GM21737 (cell line): Measurements from ENCODE around the gene CLIC5.

ENCODE experiments used
- ATAC-seq: cut with Tn5 transposase; IDR thresholded peaks from one replicate; pipeline ENCODE4 v1.9.1; 2021; ENCODE audit warnings: mild to moderate bottlenecking, moderate library complexity; ENCODE audit not compliant: unreplicated experiment

Gene CLIC5

DNA sequence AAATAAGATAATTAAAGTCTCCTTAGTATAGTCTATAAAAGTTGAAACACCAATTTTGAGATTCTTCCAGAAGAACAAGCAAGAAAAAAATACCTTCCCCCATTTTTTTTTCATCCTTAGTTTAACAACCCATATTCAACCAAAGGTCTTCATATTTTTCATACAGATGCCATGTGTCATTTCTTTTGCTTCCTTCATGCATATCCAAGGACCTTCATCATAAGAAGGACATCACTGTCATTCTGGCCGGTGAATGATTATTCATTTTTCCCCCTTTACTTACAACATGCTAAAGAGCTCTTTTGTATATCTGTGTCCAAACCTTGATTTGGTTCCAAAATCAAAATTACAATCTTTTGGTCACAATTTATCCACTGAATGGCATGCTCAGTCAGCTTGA is 21.3 kb upstream of the CLIC5 start:
- no peak for ATAC-seq

GRCh38 chr6:46035242-46035641 is 19.6 kb upstream of the CLIC5 start:
- ATAC-seq: no peak

DNA sequence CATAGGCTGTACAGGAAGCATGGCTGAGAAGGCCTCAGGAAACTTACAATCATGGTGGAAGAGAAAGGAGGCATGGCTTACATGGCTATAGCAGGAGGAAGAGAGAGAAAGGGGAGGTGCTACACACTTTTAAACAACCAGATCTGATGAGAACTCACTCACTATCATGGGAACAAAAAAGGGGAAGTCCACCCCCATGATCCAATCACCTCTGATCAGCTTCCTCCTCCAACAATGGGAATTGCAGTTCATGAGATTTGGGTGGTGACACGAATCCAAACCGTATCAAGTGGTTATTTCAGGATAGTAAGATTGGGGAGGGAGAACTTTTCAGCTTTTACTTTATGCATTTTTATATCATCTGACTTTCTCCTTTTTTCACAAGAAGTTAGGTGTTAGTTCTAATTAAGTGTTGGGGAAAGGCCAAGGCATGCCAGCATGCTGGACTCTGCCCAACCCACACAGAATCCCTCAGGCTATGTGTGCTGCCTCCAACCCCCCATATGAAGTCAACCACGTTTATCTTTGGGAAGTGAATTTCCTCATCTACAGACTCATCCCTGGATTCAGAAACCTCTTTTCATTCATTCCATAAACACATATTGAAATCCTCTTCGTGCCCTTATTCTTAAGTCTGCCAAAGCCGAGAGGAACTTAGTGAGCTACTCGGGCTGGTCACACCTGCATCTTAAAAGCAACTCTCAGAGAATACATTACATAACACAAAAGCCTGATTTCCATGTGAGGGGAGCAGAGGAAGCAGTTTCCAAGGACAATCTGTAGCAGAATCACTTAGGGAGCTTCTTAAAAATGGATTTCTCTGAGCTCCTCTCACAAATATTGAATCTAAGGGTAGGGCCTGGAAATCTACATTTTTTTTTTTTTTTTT is 16.7 kb upstream of the CLIC5 start:
- no peak for ATAC-seq

- ATAC-seq: no peak
These were observed 13.9 kb upstream of the CLIC5 start for GRCh38 chr6:46029602-46030001.

DNA sequence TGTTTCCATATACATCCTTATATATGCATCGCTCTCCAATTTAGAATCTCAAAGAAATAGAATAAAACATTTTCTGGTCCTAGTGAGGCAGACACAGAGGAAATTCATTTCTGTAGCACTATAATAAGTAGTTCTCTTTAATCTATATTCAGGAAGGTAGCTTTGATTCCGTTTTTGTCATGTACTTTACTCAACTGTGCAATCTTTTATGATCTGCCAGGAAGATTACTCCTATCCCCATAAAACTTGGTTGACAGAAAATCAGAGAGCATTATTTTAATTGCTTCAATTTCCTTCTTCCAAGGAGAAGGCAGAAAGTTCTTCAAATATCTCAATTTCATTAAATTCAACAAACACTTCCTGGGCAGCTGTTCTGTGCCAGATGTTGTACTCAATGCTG is 10.6 kb upstream of the CLIC5 start:
- no peak for ATAC-seq

DNA sequence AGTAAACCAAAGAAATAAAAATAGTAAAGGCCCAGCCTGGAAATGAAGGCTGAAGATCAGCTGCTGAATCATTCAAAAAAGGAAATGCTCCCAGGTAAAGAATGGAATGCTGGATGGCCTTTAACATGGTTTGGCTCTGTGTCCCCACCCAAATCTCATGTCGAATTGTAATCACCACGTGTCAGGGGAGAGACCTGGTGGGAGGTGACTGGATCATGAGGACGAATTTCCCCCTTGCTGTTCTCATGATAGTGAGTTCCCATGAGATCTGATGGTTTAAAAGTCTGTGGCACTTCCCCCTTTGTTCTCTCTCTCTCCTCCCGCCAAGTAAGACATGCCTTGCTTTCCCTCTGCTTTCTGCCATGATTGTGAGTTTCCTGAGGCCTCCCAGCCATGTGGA is 9.9 kb upstream of the CLIC5 start:
- no peak for ATAC-seq

GRCh38 chr6:46024124-46024769 is 8.6 kb upstream of the CLIC5 start:
- no peak for ATAC-seq

DNA sequence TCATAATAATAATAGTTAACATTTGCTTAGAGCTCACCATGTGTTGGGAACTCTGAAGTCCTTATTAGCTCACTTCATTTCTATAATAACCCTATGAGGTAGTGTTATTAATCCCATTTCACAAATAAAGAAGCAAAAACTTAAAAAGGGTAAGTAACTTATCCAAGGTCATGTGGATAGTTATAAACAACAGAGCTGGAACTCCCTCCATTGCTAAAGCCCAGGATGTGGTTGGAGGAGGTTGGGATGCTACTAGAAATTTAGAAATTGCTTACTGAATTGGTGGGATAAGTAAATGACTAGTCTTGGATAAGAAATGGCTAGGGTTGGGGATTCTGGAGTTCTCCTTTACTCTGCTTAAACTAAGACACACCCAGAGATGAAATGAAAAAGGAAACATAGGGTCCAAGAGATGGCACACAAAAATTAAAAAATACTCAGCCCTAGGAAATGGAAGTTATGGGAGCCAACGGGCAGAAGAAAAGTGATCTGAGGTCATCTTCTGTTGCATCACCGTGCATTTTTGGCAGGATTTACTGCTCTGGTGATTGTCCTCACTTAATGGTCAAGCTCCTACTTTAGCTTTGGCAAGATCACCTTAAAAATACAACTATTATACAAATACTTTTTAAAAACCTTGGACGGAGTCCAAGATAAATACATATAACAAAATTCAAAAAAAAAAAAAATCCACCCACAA is 7.7 kb upstream of the CLIC5 start:
- no peak for ATAC-seq

GRCh38 chr6:46022106-46022948 is 6.7 kb upstream of the CLIC5 start:
- ATAC-seq: no peak

DNA sequence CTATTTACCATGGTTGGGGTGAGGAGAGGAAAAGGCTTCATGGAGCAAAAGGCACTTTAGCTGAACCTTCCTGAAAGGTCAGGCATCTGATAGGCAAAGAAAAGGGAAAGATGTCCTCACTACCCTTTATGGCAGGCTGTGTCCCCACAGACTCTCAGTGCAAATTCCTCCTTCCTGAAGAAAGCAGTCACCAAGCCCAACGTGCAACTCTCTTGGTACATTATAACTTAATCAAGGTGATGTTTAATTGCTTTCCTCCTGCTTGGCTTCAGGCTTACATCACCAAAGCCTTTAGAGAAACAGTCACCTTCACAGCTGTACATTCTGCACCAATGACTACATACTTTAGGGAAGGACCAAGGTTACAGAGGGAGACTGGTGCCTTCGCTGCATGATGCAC is 2.1 kb upstream of the CLIC5 start:
- ATAC-seq: no peak

DNA sequence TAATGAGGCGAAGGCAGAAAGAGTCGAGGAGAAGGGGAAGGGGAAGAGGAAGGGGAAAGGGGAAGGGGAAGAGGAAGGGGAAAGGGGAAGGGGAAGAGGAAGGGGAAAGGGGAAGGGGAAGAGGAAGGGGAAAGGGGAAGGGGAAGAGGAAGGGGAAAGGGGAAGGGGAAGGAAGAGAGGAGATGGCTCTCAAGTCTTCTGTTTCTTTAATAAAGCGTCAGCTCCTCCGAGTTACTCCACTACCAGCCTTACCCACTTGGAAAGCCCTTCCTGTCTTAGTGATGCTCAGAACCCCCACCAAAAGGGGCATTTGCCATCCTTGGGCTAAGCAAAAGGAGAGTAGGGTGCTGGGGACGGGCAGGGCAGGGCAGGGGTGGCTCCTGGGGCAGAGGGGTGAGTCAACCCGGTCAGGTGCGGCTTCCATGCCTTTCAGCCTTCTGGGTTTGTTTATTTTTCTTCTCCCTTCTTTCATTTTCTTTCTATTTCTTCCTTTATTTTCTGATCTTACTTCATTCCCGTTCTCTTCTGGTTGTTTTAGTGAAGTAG is 476 bp upstream of the CLIC5 start:
- no peak for ATAC-seq

- ATAC-seq: no peak
These were observed 1.0 kb downstream of the CLIC5 start for GRCh38 chr6:46014511-46015118.

GRCh38 chr6:46014046-46014445 is 1.6 kb downstream of the CLIC5 start:
- ATAC-seq: no peak

DNA sequence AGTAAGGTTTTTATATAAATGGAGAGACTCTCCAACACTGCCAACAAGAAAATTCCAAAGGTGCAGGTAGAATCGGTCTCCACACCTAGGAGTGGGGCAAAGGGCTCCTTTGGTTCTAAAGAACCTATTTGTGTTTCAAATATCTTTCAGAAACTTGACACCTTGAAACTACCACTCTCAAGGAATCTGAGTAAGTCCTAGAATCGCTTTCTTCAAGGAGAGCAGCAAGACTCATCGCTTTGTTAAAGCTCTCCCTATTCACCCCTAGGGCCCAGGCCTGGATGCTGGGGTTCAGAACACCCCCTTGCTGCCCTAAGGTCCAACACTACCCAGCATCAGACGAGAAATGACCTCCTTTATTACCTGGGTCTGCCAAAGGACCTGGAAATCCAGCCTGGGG is 2.0 kb downstream of the CLIC5 start:
- ATAC-seq: no peak

GRCh38 chr6:46012834-46013233 is 2.8 kb downstream of the CLIC5 start:
- no peak for ATAC-seq

DNA sequence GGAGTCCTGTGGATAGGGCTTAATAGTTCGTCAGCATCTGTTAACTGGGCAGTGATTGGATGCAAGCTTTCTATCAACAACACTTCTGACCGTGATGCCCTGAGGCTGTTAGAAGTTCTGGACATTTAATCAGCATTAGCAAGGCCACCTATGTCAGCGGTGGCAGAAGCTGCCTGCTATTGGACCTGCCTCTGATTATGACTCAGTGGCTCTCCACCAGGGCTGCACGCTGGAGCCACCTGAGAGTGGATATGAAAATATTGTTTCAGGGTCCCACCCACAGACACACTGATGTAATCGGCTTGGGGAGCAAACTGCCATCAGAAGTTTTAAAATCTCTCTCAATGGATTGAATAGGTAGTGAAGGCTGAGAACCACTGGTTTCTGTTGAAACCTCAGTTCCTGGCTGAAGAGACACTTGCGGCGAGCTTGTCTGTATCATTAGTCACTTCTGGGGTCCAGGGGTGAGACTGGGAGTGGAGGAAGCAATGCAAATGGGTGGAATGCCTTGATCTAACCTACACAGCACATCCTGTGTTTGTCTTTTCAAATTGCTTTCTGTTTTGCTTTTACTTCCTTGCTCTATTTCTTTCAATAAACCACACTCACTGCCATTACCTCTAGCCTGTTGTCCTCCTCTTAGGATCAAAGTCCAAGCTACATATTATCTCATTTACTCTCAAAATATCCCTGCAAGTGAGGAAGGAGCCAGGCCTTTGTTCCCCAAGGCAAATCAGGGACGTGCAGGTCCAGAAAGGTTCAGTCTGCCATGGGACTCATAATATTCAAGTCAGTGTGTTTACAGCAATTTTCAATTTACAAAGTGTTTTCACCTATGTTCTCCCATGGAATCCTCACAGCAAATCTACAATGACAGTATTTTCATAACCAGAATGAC is 4.2 kb downstream of the CLIC5 start:
- peak; percentile 97 for ATAC-seq

GRCh38 chr6:46010771-46011170 is 4.9 kb downstream of the CLIC5 start:
- ATAC-seq: no peak

- no peak for ATAC-seq
These were observed 5.4 kb downstream of the CLIC5 start for GRCh38 chr6:46010270-46010669.

GRCh38 chr6:46002264-46002663 is 13.4 kb downstream of the CLIC5 start:
- ATAC-seq: no peak
